HG02763 (cell line): ENCODE measurements around the gene ADAT1.

Source experiments
- ATAC-seq: cut with Tn5 transposase; IDR thresholded peaks from one replicate; pipeline ENCODE4 v1.9.1; 2021; ENCODE audit warnings: mild to moderate bottlenecking, moderate library complexity; ENCODE audit not compliant: unreplicated experiment

Gene ADAT1

GRCh38 chr16:75578212-75578611, 44.9 kb downstream of the ADAT1 start:
- ATAC-seq: no peak

GRCh38 chr16:75576384-75576811, 46.7 kb downstream of the ADAT1 start:
- ATAC-seq: peak; percentile 48

GRCh38 chr16:75575958-75576357, 47.1 kb downstream of the ADAT1 start:
- ATAC-seq: no peak

- no peak for ATAC-seq
Measured at GRCh38 chr16:75573955-75574354, 49.1 kb downstream of the ADAT1 start.

- no peak for ATAC-seq
Measured at GRCh38 chr16:75572864-75573542, 50.1 kb downstream of the ADAT1 start.

GRCh38 chr16:75570396-75571065, 52.5 kb downstream of the ADAT1 start:
- no peak for ATAC-seq

- no peak for ATAC-seq
Measured at GRCh38 chr16:75567911-75568310, 55.2 kb downstream of the ADAT1 start.

- no peak for ATAC-seq
Measured at GRCh38 chr16:75566758-75567255, 56.3 kb downstream of the ADAT1 start.

GRCh38 chr16:75566040-75566757, 56.9 kb downstream of the ADAT1 start, which contains the start of gene GABARAPL2:
GABARAPL2 (plus strand) TSS chr16:75566379; CDS start chr16:75566487, 108 bp downstream.
- peak; percentile 73 for ATAC-seq

- peak; percentile 8 for ATAC-seq
Measured at GRCh38 chr16:75565640-75566039, 57.4 kb downstream of the ADAT1 start.

- no peak for ATAC-seq
Measured at GRCh38 chr16:75559564-75560372, 63.3 kb downstream of the ADAT1 start.

GRCh38 chr16:75558846-75559401, 64.2 kb downstream of the ADAT1 start:
- ATAC-seq: no peak

GRCh38 chr16:75556431-75556950, 66.6 kb downstream of the ADAT1 start:
- no peak for ATAC-seq

- ATAC-seq: peak; percentile 97
Measured at GRCh38 chr16:75555707-75556430, 67.2 kb downstream of the ADAT1 start, which contains the start of gene TMEM231. TMEM231 (minus strand) TSS chr16:75556252; CDS start chr16:75556209, 43 bp downstream.

- peak; percentile 21 for ATAC-seq
Measured at GRCh38 chr16:75555213-75555706, 67.8 kb downstream of the ADAT1 start.

GRCh38 chr16:75552951-75553350, 70.1 kb downstream of the ADAT1 start:
- no peak for ATAC-seq

GRCh38 chr16:75550211-75550662, 72.8 kb downstream of the ADAT1 start:
- ATAC-seq: peak; percentile 67
